NT2/D1 (cell line): ENCODE results near the gene FSTL3.
"Not testable (repeated sequence)": the region's sequence is repeated elsewhere in the genome, so short reads cannot be mapped to it uniquely, and the experiment has no call there.

ENCODE experiments used
- DNase-seq: peaks from one replicate; pipeline ENCODE4 v3.0.0-alpha.2; 2011; ENCODE audit warnings: low read depth, low spot score
- H3K27me3 ChIP-seq: 2 replicates; pipeline ENCODE4 v1.6.0; 2011; ENCODE audit warnings: mild to moderate bottlenecking; ENCODE audit not compliant: insufficient read length, insufficient read depth
- H3K36me3 ChIP-seq: 2 replicates; pipeline ENCODE4 v1.6.1; 2011; ENCODE audit warnings: mild to moderate bottlenecking, low read length, mixed read lengths; ENCODE audit not compliant: insufficient read depth, insufficient read length
- H3K4me1 ChIP-seq: 2 replicates; pipeline ENCODE4 v1.5.1; 2011; ENCODE audit not compliant: insufficient read depth, insufficient read length
- H3K4me3 ChIP-seq: 2 replicates; pipeline ENCODE4 v1.5.1; 2011; ENCODE audit warnings: low read depth; ENCODE audit not compliant: insufficient read length
- H3K9ac ChIP-seq: 2 replicates; pipeline ENCODE4 v1.6.0; 2011; ENCODE audit warnings: low read depth; ENCODE audit not compliant: insufficient read length
- H3K9me3 ChIP-seq: 2 replicates; pipeline ENCODE4 v1.5.1; 2011; ENCODE audit warnings: mild to moderate bottlenecking, low read length; ENCODE audit not compliant: insufficient read depth
- SUZ12 ChIP-seq: IDR thresholded peaks from 2 replicates; pipeline ENCODE4 v1.6.1; 2011; ENCODE audit not compliant: insufficient read length, insufficient read depth; ENCODE audit errors: extremely low read depth
- YY1 ChIP-seq: IDR thresholded peaks from 2 replicates; pipeline ENCODE4 v1.6.1; 2011; ENCODE audit not compliant: insufficient read length, insufficient read depth
- ZNF274 ChIP-seq: IDR thresholded peaks from 2 replicates; pipeline ENCODE4 v1.6.1; 2011; ENCODE audit warnings: mild to moderate bottlenecking, low read depth, low read length

FSTL3 gene

GRCh38 chr19:723714-724113 is 47.5 kb downstream of the FSTL3 start:
- no peaks in the 10 kb centered on the region for H3K9me3 ChIP-seq
- DNase-seq: no peak
- no peak overlapping the region for H3K9ac ChIP-seq
- H3K4me3 ChIP-seq: no peak overlapping the region
- TF ChIP-seq YY1: no peak
- no peak for TF ChIP-seq SUZ12
- TF ChIP-seq ZNF274: no peak
- H3K36me3 ChIP-seq: peaks cover 21% of the 10 kb centered on the region
- H3K4me1 ChIP-seq: peaks cover 2% of the 10 kb centered on the region
- H3K27me3 ChIP-seq: no peaks in the 10 kb centered on the region

- H3K9ac ChIP-seq: no peak overlapping the region
- DNase-seq: no peak
- H3K9me3 ChIP-seq: no peaks in the 10 kb centered on the region
- no peak overlapping the region for H3K4me3 ChIP-seq
- H3K36me3 ChIP-seq: peaks cover 21% of the 10 kb centered on the region
- H3K4me1 ChIP-seq: peaks cover 5% of the 10 kb centered on the region
- TF ChIP-seq SUZ12 (no peak), ZNF274 (no peak), YY1 (no peak)
- no peaks in the 10 kb centered on the region for H3K27me3 ChIP-seq
These were observed 49.4 kb downstream of the FSTL3 start for GRCh38 chr19:725461-726089.

- H3K9ac ChIP-seq: no peak overlapping the region
- H3K4me3 ChIP-seq: no peak overlapping the region
- H3K36me3 ChIP-seq: peaks cover 32% of the 10 kb centered on the region
- H3K4me1 ChIP-seq: peaks cover 3% of the 10 kb centered on the region
- DNase-seq: no peak
- H3K27me3 ChIP-seq: no peaks in the 10 kb centered on the region
- TF ChIP-seq ZNF274: no peak
- TF ChIP-seq SUZ12: no peak
- TF ChIP-seq YY1: no peak
- H3K9me3 ChIP-seq: no peaks in the 10 kb centered on the region
These were observed 51.1 kb downstream of the FSTL3 start for GRCh38 chr19:726993-727956.

GRCh38 chr19:728011-728410 is 51.8 kb downstream of the FSTL3 start:
- Histone ChIP-seq H3K9me3 (no peaks in the 10 kb centered on the region), H3K4me3 (no peak overlapping the region), H3K36me3 (peaks cover 37% of the 10 kb centered on the region), H3K27me3 (no peaks in the 10 kb centered on the region), H3K9ac (no peak overlapping the region), H3K4me1 (peaks cover 3% of the 10 kb centered on the region)
- TF ChIP-seq ZNF274 (no peak), YY1 (no peak), SUZ12 (no peak)
- no peak for DNase-seq

GRCh38 chr19:729564-729963 is 53.4 kb downstream of the FSTL3 start:
- H3K27me3 ChIP-seq, H3K4me1 ChIP-seq, H3K9ac ChIP-seq, H3K4me3 ChIP-seq, DNase-seq, H3K9me3 ChIP-seq: not testable (repeated sequence)
- H3K36me3 ChIP-seq: peaks cover 42% of the 10 kb centered on the region

GRCh38 chr19:729965-730668 is 53.9 kb downstream of the FSTL3 start:
- DNase-seq: no peak
- Histone ChIP-seq H3K4me3 (no peak overlapping the region), H3K9ac (no peak overlapping the region), H3K9me3 (no peaks in the 10 kb centered on the region), H3K36me3 (peaks cover 46% of the 10 kb centered on the region), H3K27me3 (no peaks in the 10 kb centered on the region), H3K4me1 (peaks cover 7% of the 10 kb centered on the region)
- TF ChIP-seq SUZ12 (no peak), YY1 (no peak)

GRCh38 chr19:731000-731399 is 54.8 kb downstream of the FSTL3 start:
- no peaks in the 10 kb centered on the region for H3K27me3 ChIP-seq

More at GRCh38 chr19:731000-731399, 54.8 kb downstream of the FSTL3 start:
- Histone ChIP-seq H3K36me3 (peaks cover 43% of the 10 kb centered on the region), H3K4me3 (no peak overlapping the region), H3K9ac (no peak overlapping the region), H3K4me1 (peaks cover 7% of the 10 kb centered on the region), H3K9me3 (no peaks in the 10 kb centered on the region)
- TF ChIP-seq YY1 (no peak), SUZ12 (no peak), ZNF274 (no peak)
- no peak for DNase-seq
